BJ (cell line): ENCODE measurements around the gene DEDD2. TPM values are rescaled to one million over a fixed set of nuclear protein-coding genes. Genes with fewer than 3 reads are reported as not detected.

Experiments used
- CTCF ChIA-PET: fragments of 350-600 bp; formaldehyde crosslinking; extraction: SDS; loops from one replicate; lab custom pipeline; 2021; ENCODE audit warnings: antibody characterized with exemption, inconsistent platforms; lab: Yijun Ruan, JAX
- POLR2A ChIA-PET: fragments of 300-600 bp; sonication (Branson Sonifier 250); formaldehyde crosslinking; extraction: SDS; loops from one replicate; lab custom pipeline; 2021; ENCODE audit warnings: antibody characterized with exemption; lab: Charles Lee
- DNase-seq: peaks from one replicate; pipeline ENCODE4 v3.0.0-alpha.2; 2011; ENCODE audit warnings: low read depth
- H3K27me3 ChIP-seq: 2 replicates; pipeline ENCODE4 v1.6.0; 2011; ENCODE audit warnings: low read length; ENCODE audit not compliant: control insufficient read depth, insufficient read depth
- H3K36me3 ChIP-seq: 2 replicates; pipeline ENCODE4 v1.5.1; 2011; ENCODE audit warnings: low read length; ENCODE audit not compliant: control insufficient read depth, insufficient read depth
- H3K4me3 ChIP-seq: 2 replicates; pipeline ENCODE4 v1.5.1; 2011; ENCODE audit warnings: low read depth, mild to moderate bottlenecking, control low read depth, low read length
- polyA plus RNA-seq: library from polyadenylated mRNA; depleted of rRNA; stranded (reverse); fragments of >200 nt; gene quantifications from 2 replicates; pipeline ENCODE4 v1.2.3, GENCODE V29; 2011
- TF ChIP-seq, protein P1 (sequence below): IDR thresholded peaks from 2 replicates; pipeline ENCODE4 v1.5.1; 2011; ENCODE audit warnings: low read depth, mild to moderate bottlenecking, control low read depth, inconsistent platforms, low read length, moderate library complexity; ENCODE audit not compliant: insufficient read depth

DEDD2 gene
- polyA plus RNA-seq, 1 experiment: 30.4 TPM

DNA sequence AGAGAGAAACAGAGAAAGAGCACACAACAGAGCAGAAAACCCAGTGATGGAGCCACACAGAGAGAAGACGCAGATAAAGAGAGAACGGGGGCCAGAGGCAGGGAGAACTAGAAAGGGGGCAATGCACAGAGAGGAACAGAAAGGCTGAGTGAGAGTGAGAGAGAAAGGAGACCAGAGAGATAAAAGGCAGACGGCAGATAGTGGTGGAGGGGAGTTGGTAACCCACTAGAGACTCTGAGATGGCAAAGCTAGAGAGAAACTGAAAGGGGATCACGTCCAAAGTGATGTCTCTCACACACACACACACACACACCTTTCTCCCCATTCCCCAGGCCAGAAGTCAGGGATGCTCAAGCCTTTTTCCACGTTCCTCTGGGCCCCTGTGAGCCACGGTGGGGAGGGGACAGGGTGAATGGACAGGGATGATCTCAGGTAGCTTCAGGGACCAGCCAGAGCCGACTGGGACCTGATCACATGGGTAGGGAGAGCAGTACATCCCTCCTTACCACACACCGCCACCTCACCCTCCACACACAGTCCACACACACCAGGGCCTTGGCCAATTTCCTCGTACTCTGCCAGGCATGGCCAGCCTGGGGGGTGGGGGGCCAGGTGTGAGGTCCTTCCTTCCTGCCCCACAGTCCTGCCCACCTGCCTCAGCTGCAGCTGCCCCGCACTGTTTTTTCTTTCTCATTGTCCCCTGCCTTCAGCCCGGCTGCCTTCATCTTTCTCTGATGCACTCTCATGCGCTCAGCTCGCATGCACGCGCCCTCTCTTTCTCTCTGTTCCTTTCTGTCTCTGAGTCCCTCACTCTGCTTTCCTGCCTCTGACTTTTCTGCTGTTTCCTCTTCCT is 62.8 kb downstream of the DEDD2 start:
- ChIA-PET POLR2A (no interaction called here), CTCF (no interaction called here)
- DNase-seq: no peak
- Histone ChIP-seq H3K4me3 (no peak overlapping the region), H3K36me3 (no peaks in the 10 kb centered on the region), H3K27me3 (peaks cover 63% of the 10 kb centered on the region)
- TF ChIP-seq, protein P1, sequence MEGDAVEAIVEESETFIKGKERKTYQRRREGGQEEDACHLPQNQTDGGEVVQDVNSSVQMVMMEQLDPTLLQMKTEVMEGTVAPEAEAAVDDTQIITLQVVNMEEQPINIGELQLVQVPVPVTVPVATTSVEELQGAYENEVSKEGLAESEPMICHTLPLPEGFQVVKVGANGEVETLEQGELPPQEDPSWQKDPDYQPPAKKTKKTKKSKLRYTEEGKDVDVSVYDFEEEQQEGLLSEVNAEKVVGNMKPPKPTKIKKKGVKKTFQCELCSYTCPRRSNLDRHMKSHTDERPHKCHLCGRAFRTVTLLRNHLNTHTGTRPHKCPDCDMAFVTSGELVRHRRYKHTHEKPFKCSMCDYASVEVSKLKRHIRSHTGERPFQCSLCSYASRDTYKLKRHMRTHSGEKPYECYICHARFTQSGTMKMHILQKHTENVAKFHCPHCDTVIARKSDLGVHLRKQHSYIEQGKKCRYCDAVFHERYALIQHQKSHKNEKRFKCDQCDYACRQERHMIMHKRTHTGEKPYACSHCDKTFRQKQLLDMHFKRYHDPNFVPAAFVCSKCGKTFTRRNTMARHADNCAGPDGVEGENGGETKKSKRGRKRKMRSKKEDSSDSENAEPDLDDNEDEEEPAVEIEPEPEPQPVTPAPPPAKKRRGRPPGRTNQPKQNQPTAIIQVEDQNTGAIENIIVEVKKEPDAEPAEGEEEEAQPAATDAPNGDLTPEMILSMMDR: no peak

DNA sequence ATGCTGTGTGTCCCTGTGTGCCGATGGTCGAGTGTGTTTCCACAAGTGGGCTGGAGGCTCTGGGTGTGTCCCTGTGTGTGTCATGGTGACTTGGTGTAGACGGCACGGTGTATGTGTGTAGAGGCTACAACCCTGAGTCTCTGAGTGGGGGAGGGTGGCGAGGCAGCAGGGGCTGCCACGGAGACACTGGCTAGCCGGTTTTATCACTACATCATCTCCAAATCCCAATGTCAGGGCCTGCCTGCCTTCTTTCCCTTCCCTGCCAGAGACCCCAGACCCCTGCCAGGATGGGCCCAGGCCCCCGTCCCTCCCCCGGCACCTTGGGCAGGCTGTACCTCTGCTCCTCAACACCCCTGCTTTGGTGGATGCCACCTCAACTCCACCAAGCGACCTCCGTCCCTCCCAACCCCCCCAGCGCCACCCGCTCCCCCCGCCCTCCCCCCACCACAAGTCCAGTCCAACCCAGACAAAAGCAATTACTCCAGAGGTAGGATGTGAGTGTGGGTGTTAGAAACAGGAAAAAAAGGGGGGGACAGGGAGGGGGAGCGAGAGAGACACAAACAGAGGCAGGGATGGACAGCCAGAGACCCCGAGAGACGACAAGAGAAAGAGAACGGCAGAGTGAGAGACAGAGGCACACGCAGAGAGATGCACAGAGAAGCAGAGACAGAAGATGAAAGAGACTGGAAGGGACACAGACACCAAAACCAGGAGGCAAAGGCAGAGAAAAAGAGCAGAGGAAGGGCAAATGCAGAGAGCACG is 63.6 kb downstream of the DEDD2 start:
- POLR2A ChIA-PET: no interaction called here

DNA sequence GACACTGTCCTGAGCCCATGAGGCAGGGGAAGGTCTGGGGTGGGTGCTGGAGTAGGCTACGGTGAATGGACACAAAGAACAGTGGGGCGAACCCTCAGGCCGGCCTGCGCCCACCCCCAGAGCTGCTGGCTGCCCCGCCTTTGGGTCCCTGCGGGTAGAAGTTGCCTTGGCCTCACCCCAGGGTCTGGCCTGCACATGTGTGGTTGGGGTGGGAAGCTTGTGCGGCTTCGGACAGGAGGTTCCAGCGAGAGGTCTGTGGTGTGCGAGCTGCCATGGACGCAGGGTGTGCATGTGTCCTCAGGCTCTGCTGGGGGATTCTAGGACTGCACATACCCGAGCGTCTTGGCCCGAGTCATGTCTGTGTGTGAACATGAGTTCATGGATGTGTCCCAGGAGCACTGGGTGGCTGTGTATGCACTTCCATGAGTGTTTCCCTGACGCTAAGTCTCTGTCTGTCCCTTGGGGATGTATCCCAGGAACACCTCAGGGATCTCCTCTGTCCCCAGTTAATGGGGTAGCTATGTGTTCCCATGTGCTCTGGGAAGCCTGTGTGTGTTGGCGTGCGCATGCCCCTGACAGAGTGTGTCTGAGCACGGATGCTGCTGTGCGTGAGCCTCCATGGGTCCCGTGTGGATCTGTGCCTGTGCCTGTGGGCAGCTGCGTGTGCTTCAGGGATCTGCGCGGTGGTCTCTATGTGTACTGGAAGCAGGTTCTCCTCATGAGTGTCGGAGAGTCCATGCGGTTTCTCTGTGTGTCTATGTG is 64.4 kb downstream of the DEDD2 start:
- Histone ChIP-seq H3K27me3 (peaks cover 62% of the 10 kb centered on the region), H3K4me3 (no peak overlapping the region), H3K36me3 (no peaks in the 10 kb centered on the region)
- DNase-seq: no peak
- TF ChIP-seq, protein P1: no peak
- CTCF ChIA-PET: no interaction called here
- POLR2A ChIA-PET: no interaction called here

More for the DNA sequence above, 63.6 kb downstream of the DEDD2 start:
- CTCF ChIA-PET: no interaction called here
- no peaks in the 10 kb centered on the region for H3K36me3 ChIP-seq
- no peak overlapping the region for H3K4me3 ChIP-seq
- no peak for DNase-seq
- TF ChIP-seq, protein P1: no peak
- peaks cover 62% of the 10 kb centered on the region for H3K27me3 ChIP-seq

DNA sequence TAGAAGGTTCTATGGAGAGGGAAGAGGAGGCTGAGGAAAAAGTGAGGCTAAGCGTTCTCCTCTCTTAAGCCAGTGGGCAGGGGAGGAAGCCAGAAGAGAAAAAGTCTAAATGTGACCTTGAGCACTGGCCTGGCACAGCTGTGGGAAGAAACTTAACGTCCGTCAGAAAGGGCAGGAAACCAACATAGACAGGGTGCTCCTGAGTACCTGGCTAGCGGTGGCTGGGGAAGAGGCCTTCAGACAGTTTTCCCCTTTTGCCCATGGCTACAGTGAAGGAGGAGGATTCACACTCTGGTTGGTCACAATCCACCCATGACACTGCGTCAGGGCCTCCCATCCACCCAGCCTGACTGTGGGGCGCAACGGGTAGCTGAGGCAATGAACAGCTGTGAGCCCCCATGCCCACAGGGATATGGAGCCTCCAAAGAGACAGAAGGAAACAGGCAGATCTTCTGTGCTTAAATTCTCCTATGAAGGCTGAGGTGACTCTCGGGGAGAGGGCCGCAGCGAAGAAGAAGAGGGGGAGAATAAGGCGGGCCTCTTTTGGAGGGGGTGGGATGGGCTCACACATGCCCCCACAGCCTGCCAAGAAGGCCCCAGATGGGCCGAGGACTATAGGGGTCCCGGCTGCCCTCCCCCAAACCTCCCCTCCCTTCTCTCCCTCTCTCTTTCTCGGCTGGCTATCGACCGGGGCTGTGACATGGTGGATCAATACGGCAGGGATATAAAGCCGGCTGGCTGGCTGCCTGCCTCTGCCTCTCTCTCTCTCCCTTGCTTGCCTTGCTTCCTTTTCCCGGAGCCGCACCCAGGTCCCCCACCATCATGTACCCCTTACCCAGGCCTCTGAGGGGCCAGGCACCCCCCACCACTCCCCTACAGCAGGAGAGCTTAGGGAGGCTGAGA is 65.4 kb downstream of the DEDD2 start:
- DNase-seq: no peak
- Histone ChIP-seq H3K27me3 (peaks cover 63% of the 10 kb centered on the region), H3K4me3 (no peak overlapping the region), H3K36me3 (no peaks in the 10 kb centered on the region)
- ChIA-PET POLR2A (no interaction called here), CTCF (no interaction called here)
- TF ChIP-seq, protein P1: no peak
